B cell (primary cell): ENCODE results near the gene GYG2. TPM values are rescaled to one million over a fixed set of nuclear protein-coding genes. Genes with fewer than 3 reads are reported as not detected.

Experiments
- ATAC-seq: fragments of 200-7000 bp; cut with Tn5 transposase; one replicate; pipeline ENCODE4 v1.10.0; 2021; ENCODE audit warnings: low read depth, mild to moderate bottlenecking, moderate number of reproducible peaks, moderate library complexity
- CTCF ChIA-PET: fragments of 350-600 bp; sonication (Branson Sonifier 250); formaldehyde crosslinking; loops from one replicate; lab custom pipeline; 2021; ENCODE audit warnings: antibody characterized with exemption, inconsistent platforms; lab: Charles Lee
- POLR2A ChIA-PET: fragments of 350-600 bp; sonication (Branson Sonifier 250); formaldehyde crosslinking; loops from one replicate; lab custom pipeline; 2021; ENCODE audit warnings: antibody characterized with exemption; lab: Charles Lee
- DNase-seq: peaks from one replicate; pipeline ENCODE4 v3.0.0; 2013
- H2AFZ ChIP-seq: 2 replicates; pipeline ENCODE4 v1.6.1; 2012; ENCODE audit warnings: mild to moderate bottlenecking, low read depth, low read length; ENCODE audit not compliant: insufficient read depth, poor library complexity, severe bottlenecking
- H3K27ac ChIP-seq, 2 donors: 1 replicate in 1 of 2; 2 replicates in 1 of 2; pipeline ENCODE4 v1.5.1; 2012 to 2013; ENCODE audit warnings: low read length in 2 of 2, mild to moderate bottlenecking in 2 of 2, moderate library complexity in 1 of 2
- H3K27me3 ChIP-seq, 4 experiments: fragments of 200-600 bp in 1 of 4; sonication (generic) in 1 of 4; replicated peaks in 1 of 4; 1 replicate in 2 of 4; 2 replicates in 2 of 4; pipeline versions ENCODE4 v1.6.1 to v1.7.0; 2013 to 2016; ENCODE audit warnings: low read length in 3 of 4, mild to moderate bottlenecking in 2 of 4, mixed read lengths in 1 of 4, moderate library complexity in 1 of 4; ENCODE audit not compliant: insufficient read depth in 4 of 4, control insufficient read depth in 3 of 4; ENCODE audit errors: control extremely low read depth in 1 of 4
- H3K36me3 ChIP-seq, 2 experiments: replicated peaks in 1 of 2; 1 replicate in 1 of 2; 2 replicates in 1 of 2; pipeline versions ENCODE4 v1.6.1 to v1.7.1; 2013; ENCODE audit warnings: low read length in 1 of 2; ENCODE audit not compliant: insufficient read depth in 2 of 2, control insufficient read depth in 1 of 2; ENCODE audit errors: control extremely low read depth in 1 of 2, extremely low read depth in 1 of 2
- H3K4me1 ChIP-seq, 2 donors: fragments of 200-600 bp in 1 of 2; sonication (generic) in 1 of 2; 1 replicate in 1 of 2; 2 replicates in 1 of 2; pipeline versions ENCODE4 v1.5.1 to v1.6.1; 2013 to 2017; ENCODE audit warnings: low read length in 2 of 2; ENCODE audit not compliant: control insufficient read depth in 2 of 2, insufficient read depth in 2 of 2
- H3K4me2 ChIP-seq: replicated peaks from 2 replicates; pipeline ENCODE3; 2012; ENCODE audit warnings: mild to moderate bottlenecking, low read depth, low read length; ENCODE audit not compliant: poor library complexity, severe bottlenecking
- H3K4me3 ChIP-seq, 5 experiments: fragments of 200-600 bp in 1 of 5; sonication (generic) in 1 of 5; 1 replicate in 3 of 5; 2 replicates in 2 of 5; pipeline versions ENCODE4 v1.5.1 to v1.7.0; 2011 to 2016; ENCODE audit warnings: low read length in 4 of 5, mild to moderate bottlenecking in 4 of 5, low read depth in 2 of 5, control low read depth in 1 of 5, moderate library complexity in 1 of 5; ENCODE audit not compliant: insufficient read depth in 1 of 5; ENCODE audit errors: control extremely low read depth in 1 of 5, extremely low read depth in 1 of 5
- H3K79me2 ChIP-seq: fragments of 200-600 bp; sonication (generic); one replicate; pipeline ENCODE4 v1.6.0; 2016; ENCODE audit warnings: low read length; ENCODE audit not compliant: control insufficient read depth, insufficient read depth
- H3K9ac ChIP-seq: fragments of 200-600 bp; sonication (generic); 2 replicates; pipeline ENCODE4 v1.6.1; 2017; ENCODE audit warnings: mild to moderate bottlenecking, low read length, moderate library complexity
- H3K9me3 ChIP-seq, 3 donors: one replicate each; pipeline versions ENCODE4 v1.6.1 to v1.7.1; 2013; ENCODE audit warnings: low read length in 2 of 3; ENCODE audit not compliant: control insufficient read depth in 2 of 3, insufficient read depth in 1 of 3; ENCODE audit errors: control extremely low read depth in 1 of 3
- H4K20me1 ChIP-seq: 2 replicates; pipeline ENCODE4 v1.6.0; 2012; ENCODE audit warnings: mild to moderate bottlenecking, low read length; ENCODE audit not compliant: insufficient read depth, control insufficient read depth, poor library complexity, severe bottlenecking
- H3K27ac Mint-ChIP-seq: one replicate; pipeline ENCODE4 v1.8.0; 2021; ENCODE audit warnings: mixed read lengths
- H3K27me3 Mint-ChIP-seq: one replicate; pipeline ENCODE4 v1.8.0; 2021; ENCODE audit warnings: mixed read lengths
- H3K4me1 Mint-ChIP-seq: one replicate; pipeline ENCODE4 v1.8.0; 2021; ENCODE audit warnings: mixed read lengths
- H3K4me3 Mint-ChIP-seq: one replicate; pipeline ENCODE4 v1.8.0; 2021; ENCODE audit warnings: mixed read lengths
- H3K9me3 Mint-ChIP-seq: one replicate; pipeline ENCODE4 v1.8.0; 2022; ENCODE audit warnings: mixed read lengths; ENCODE audit not compliant: insufficient read depth
- CTCF ChIP-seq: fragments of 200-600 bp; IDR thresholded peaks from one replicate; pipeline ENCODE4 v1.8.0; 2022; ENCODE audit warnings: antibody characterized with exemption, mild to moderate bottlenecking
- EZH2 ChIP-seq: IDR thresholded peaks from 2 replicates; pipeline ENCODE4 v1.6.1; 2012; ENCODE audit warnings: borderline replicate concordance, low read depth, mild to moderate bottlenecking, moderate library complexity, low read length; ENCODE audit not compliant: insufficient read depth, poor library complexity, severe bottlenecking
- WGBS: methylation state at CpG from one replicate; pipeline ENCODE4 v1.1.5; 2013; ENCODE audit warnings: missing lambda C conversion rate; ENCODE audit not compliant: insufficient coverage; 5-methylcytosine and 5-hydroxymethylcytosine counted together
- intact Hi-C: fragments of 100-400 bp; cut with micrococcal nuclease; formaldehyde crosslinking; loops from one replicate; pipeline ENCODE4 v1.10.0; 2022
- polyA plus RNA-seq: library from polyadenylated mRNA; depleted of rRNA; stranded (reverse); fragments of >200 nt; gene quantifications from 2 replicates; pipeline ENCODE4 v1.2.3, GENCODE V29; 2012
- total RNA-seq, 2 donors: library from RNA; stranded (reverse); fragments of 120-200 nt in 1 of 2; gene quantifications; 1 replicate in 1 of 2; 2 replicates in 1 of 2; pipeline versions ENCODE4 v1.2.3 to v1.2.4, GENCODE V29; 2013 to 2022

The GYG2 gene
- total and polyA plus RNA-seq, 2 donors (not counting 1 experiment from before 2014, with no cell fraction given): not detected

DNA sequence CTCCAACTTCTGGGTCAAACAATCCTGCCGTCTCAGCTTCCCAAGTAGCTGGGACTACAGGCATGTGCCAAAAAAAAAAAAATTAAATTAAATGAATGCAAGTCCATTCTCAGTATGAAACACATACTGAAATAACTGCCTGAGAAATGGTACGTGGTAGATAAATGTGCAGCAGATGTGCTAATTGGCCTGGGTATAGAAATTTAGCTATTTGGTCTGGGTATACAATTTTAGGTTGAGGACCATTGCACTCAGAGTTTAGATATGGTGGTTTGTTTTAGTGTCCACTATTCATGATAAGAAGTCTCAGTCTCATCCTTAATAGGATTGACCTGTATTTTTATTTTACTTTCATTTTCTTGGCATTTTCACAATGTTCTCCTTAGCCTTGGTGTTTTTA lies 9.2 kb downstream of the GYG2 start:
- ChIA-PET CTCF (no interaction called here), POLR2A (no interaction called here)
- intact Hi-C loops: no loop called here
- no peak overlapping the region for H3K4me3 Mint-ChIP-seq
- H3K27ac Mint-ChIP-seq: no peak overlapping the region
- TF ChIP-seq EZH2 (no peak), CTCF (no peak)
- H2AFZ ChIP-seq: no peak overlapping the region
- no peak overlapping the region for H3K4me3 ChIP-seq
- H3K79me2 ChIP-seq: no peaks in the 10 kb centered on the region
- H3K27me3 ChIP-seq: no peaks in the 10 kb centered on the region
- no peak overlapping the region for H3K9ac ChIP-seq
- H3K36me3 ChIP-seq: no peaks in the 10 kb centered on the region
- no peak overlapping the region for H3K27ac ChIP-seq
- H3K9me3 Mint-ChIP-seq: peaks cover 3% of the 10 kb centered on the region
- ATAC-seq (no peak), DNase-seq (no peak)
- H3K4me2 ChIP-seq: no peak overlapping the region
- no peaks in the 10 kb centered on the region for H4K20me1 ChIP-seq
- no peaks in the 10 kb centered on the region for H3K4me1 Mint-ChIP-seq
- H3K9me3 ChIP-seq: peaks cover 0 to 5% (median 0%) of the 10 kb centered on the region in 3 donors
- peaks cover 12% of the 10 kb centered on the region for H3K27me3 Mint-ChIP-seq
- H3K4me1 ChIP-seq: no peaks in the 10 kb centered on the region
- WGBS: no CpG with 5 or more reads among the region's 2 CpGs

- no peak for TF ChIP-seq CTCF
- TF ChIP-seq EZH2: no peak
- no peaks in the 10 kb centered on the region for H4K20me1 ChIP-seq
- no peak overlapping the region for H3K4me3 ChIP-seq
- no peak overlapping the region for H3K9ac ChIP-seq
- Mint-ChIP-seq H3K27ac (no peak overlapping the region), H3K4me3 (no peak overlapping the region), H3K9me3 (peaks cover 3% of the 10 kb centered on the region), H3K27me3 (peaks cover 12% of the 10 kb centered on the region), H3K4me1 (no peaks in the 10 kb centered on the region)
- H3K4me1 ChIP-seq: no peaks in the 10 kb centered on the region
- H3K36me3 ChIP-seq: no peaks in the 10 kb centered on the region
- H3K4me2 ChIP-seq: no peak overlapping the region
- no peak overlapping the region for H3K27ac ChIP-seq
- ChIA-PET POLR2A (no interaction called here), CTCF (no interaction called here)
- no peaks in the 10 kb centered on the region for H3K79me2 ChIP-seq
- no peak overlapping the region for H2AFZ ChIP-seq
- ATAC-seq (no peak), DNase-seq (no peak)
- intact Hi-C loops: no loop called here
- peaks cover 0 to 5% (median 0%) of the 10 kb centered on the region in 3 donors for H3K9me3 ChIP-seq
- WGBS: no CpG with 5 or more reads among the region's 1 CpG
- H3K27me3 ChIP-seq: no peaks in the 10 kb centered on the region
Measured at GRCh38 chrX:2840961-2841360, 12.2 kb downstream of the GYG2 start.
